RWPE2 (cell line): ENCODE measurements around the gene USP37.

Experiments
- ATAC-seq: fragments of 200-7000 bp; cut with Tn5 transposase; 3 replicates; pipeline ENCODE4 v1.9.1; 2021; ENCODE audit warnings: low read depth
- DNase-seq: peaks from one replicate; pipeline ENCODE4 v3.0.0-alpha.2; 2020; ENCODE audit warnings: low spot score
- H3K27ac ChIP-seq: fragments of 450-650 bp; 2 replicates; pipeline ENCODE4 v1.5.1; 2017; ENCODE audit warnings: mild to moderate bottlenecking; ENCODE audit not compliant: poor library complexity, severe bottlenecking
- H3K27me3 ChIP-seq: fragments of 250-450 bp; sonication (Bioruptor Pico); 2 replicates; pipeline ENCODE4 v1.5.1; 2021; ENCODE audit warnings: mild to moderate bottlenecking, moderate library complexity; ENCODE audit not compliant: insufficient read depth, poor library complexity, severe bottlenecking
- H3K36me3 ChIP-seq: fragments of 250-450 bp; sonication (Bioruptor Pico); 2 replicates; pipeline ENCODE4 v1.5.1; 2020; ENCODE audit warnings: low read depth, mild to moderate bottlenecking, moderate library complexity
- H3K4me1 ChIP-seq: fragments of 250-450 bp; sonication (Bioruptor Pico); 2 replicates; pipeline ENCODE4 v1.5.1; 2021; ENCODE audit warnings: mild to moderate bottlenecking, moderate library complexity; ENCODE audit not compliant: insufficient read depth, poor library complexity, severe bottlenecking
- H3K4me3 ChIP-seq: fragments of 250-450 bp; sonication (Bioruptor Pico); 2 replicates; pipeline ENCODE4 v1.5.1; 2021; ENCODE audit warnings: mild to moderate bottlenecking, moderate library complexity; ENCODE audit not compliant: severe bottlenecking
- H3K9me3 ChIP-seq: fragments of 250-450 bp; sonication (Bioruptor Pico); 2 replicates; pipeline ENCODE4 v1.5.1; 2021; ENCODE audit warnings: mild to moderate bottlenecking, moderate library complexity; ENCODE audit not compliant: severe bottlenecking
- CTCF ChIP-seq: fragments of 450-650 bp; IDR thresholded peaks from one replicate; pipeline ENCODE4 v1.5.1; 2017; ENCODE audit warnings: mild to moderate bottlenecking, moderate library complexity; ENCODE audit not compliant: poor library complexity, severe bottlenecking

USP37 gene

GRCh38 chr2:218508299-218508698, 59.9 kb downstream of the USP37 start:
- no peak for DNase-seq
- Histone ChIP-seq H3K9me3 (no peaks in the 10 kb centered on the region), H3K27me3 (no peaks in the 10 kb centered on the region), H3K36me3 (peaks cover 32% of the 10 kb centered on the region), H3K4me1 (no peaks in the 10 kb centered on the region), H3K27ac (no peak overlapping the region), H3K4me3 (no peak overlapping the region)
- ATAC-seq: no peak
- TF ChIP-seq CTCF: no peak

DNA sequence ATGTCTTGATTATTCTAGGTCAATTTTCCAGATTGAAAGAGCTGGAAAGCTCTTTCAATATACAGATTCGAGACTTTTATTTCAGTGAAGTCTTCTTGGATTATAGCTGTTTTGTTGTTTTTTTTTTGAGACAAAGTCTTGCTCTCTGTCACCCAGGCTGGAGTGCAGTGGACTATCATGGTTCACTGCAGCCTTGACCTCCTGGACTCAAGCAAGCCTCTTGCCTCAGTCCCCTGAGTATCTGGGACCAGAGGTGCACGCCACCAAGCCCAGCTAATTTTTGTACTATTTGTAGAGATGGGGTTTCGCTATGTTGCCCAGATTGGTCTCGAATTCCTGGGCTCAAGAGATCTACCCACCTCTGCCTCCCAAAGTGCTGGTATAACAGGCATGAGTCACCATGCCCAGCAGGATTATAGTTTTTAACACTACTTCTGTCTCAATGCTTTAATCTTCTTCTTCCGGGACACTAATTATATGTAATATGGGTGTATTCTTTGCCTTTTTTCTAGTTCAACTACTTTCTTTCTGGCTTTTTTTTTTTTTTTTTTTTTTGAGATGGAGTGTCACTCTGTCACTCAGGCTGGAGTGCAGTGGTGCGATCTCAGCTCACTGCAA, 62.3 kb downstream of the USP37 start:
- no peak for TF ChIP-seq CTCF
- Histone ChIP-seq H3K4me1 (no peaks in the 10 kb centered on the region), H3K9me3 (no peaks in the 10 kb centered on the region), H3K27ac (no peak overlapping the region), H3K27me3 (no peaks in the 10 kb centered on the region), H3K4me3 (no peak overlapping the region), H3K36me3 (peaks cover 37% of the 10 kb centered on the region)
- DNase-seq (no peak), ATAC-seq (no peak)

DNA sequence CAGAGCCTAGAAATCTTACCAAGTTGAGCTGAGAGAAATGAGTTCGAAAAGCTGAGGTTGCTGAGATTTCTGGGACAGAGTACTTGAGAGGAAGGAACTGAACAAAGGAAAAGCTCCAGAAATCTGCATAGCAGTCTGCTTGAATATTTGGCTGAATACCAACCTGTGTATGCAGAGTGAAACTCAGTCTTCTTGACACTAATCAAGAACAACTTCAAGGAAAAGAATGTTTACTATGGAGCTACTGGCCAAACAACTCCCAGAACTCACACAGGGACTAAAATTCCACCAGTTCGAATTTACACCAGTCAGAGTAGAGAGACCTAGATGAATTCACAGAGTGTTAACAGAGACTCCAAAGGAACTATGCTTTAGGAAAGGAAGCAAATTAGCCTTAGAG, 66.5 kb downstream of the USP37 start:
- H3K4me1 ChIP-seq: no peaks in the 10 kb centered on the region
- no peak for ATAC-seq
- H3K27ac ChIP-seq: no peak overlapping the region
- no peak for TF ChIP-seq CTCF
- H3K4me3 ChIP-seq: no peak overlapping the region
- no peaks in the 10 kb centered on the region for H3K9me3 ChIP-seq
- H3K27me3 ChIP-seq: no peaks in the 10 kb centered on the region
- H3K36me3 ChIP-seq: peaks cover 28% of the 10 kb centered on the region
- DNase-seq: no peak

GRCh38 chr2:218500501-218501060, 67.6 kb downstream of the USP37 start:
- no peak for TF ChIP-seq CTCF
- Histone ChIP-seq H3K27ac (no peak overlapping the region), H3K36me3 (peaks cover 33% of the 10 kb centered on the region), H3K4me1 (no peaks in the 10 kb centered on the region), H3K27me3 (no peaks in the 10 kb centered on the region), H3K4me3 (no peak overlapping the region), H3K9me3 (no peaks in the 10 kb centered on the region)
- DNase-seq (no peak), ATAC-seq (no peak)

GRCh38 chr2:218485986-218486667, 82.0 kb downstream of the USP37 start:
- Histone ChIP-seq H3K9me3 (no peaks in the 10 kb centered on the region), H3K27me3 (no peaks in the 10 kb centered on the region), H3K4me3 (no peak overlapping the region), H3K36me3 (peaks cover 71% of the 10 kb centered on the region), H3K27ac (no peak overlapping the region), H3K4me1 (no peaks in the 10 kb centered on the region)
- no peak for TF ChIP-seq CTCF
- ATAC-seq (no peak), DNase-seq (no peak)
